ENCODE measurements around the gene KRTAP8-1. TPM values are rescaled to one million over a fixed set of nuclear protein-coding genes. Genes with fewer than 3 reads are reported as not detected.

The KRTAP8-1 gene
- total and polyA plus RNA-seq, 10 of the 15 experiments (the other 5 are each of a cell fraction or from before 2014, with no cell fraction given): not detected

DNA sequence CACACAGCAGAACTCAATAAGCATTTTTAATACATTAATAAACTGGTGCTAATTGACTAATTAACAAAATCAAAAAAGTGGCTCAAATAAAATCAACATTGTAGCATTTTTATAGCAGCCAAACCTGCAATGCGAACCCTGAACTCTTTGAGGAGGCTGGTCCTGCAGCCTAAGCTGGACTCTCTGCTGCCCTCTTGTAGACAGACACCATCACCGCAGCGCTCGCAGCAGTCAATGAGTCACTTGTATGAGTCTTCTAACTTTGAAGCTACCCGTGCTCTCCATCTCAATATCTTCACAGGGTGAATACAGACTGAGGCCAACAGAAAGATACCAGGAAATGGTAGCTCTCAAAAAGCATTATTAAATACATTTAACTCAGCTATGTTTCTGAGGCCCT lies 26.2 kb upstream of the KRTAP8-1 start:
- FAIRE-seq: no peak

More for the DNA sequence above, 26.2 kb upstream of the KRTAP8-1 start:
- TF ChIP-seq KAT2A (conservative IDR thresholded peaks at IDR 0.05; ENCODE audit: control insufficient read depth, low read depth, low read length) (no peak), POU2F2 (IDR thresholded peaks at IDR 0.05; ENCODE audit: borderline replicate concordance, low read depth, low read length) (no peak)
- TF ChIP-seq, protein P1, sequence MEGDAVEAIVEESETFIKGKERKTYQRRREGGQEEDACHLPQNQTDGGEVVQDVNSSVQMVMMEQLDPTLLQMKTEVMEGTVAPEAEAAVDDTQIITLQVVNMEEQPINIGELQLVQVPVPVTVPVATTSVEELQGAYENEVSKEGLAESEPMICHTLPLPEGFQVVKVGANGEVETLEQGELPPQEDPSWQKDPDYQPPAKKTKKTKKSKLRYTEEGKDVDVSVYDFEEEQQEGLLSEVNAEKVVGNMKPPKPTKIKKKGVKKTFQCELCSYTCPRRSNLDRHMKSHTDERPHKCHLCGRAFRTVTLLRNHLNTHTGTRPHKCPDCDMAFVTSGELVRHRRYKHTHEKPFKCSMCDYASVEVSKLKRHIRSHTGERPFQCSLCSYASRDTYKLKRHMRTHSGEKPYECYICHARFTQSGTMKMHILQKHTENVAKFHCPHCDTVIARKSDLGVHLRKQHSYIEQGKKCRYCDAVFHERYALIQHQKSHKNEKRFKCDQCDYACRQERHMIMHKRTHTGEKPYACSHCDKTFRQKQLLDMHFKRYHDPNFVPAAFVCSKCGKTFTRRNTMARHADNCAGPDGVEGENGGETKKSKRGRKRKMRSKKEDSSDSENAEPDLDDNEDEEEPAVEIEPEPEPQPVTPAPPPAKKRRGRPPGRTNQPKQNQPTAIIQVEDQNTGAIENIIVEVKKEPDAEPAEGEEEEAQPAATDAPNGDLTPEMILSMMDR (IDR thresholded peaks at IDR 0.05 in 2 of 3, conservative IDR thresholded peaks at IDR 0.05 in 1 of 3; ENCODE audit: control insufficient read depth in 2 of 3, extremely low read depth in 1 of 3, insufficient read depth in 1 of 3, low read depth in 3 of 3, low read length in 3 of 3): peak; percentile 16 to 46 (median 18); a peak in 3 of 6 replicates
- Histone ChIP-seq H3K4me3 (no peak overlapping the region), H3K9ac (ENCODE audit: control insufficient read depth, insufficient read depth, low read length) (no peak overlapping the region), H3K79me2 (ENCODE audit: control insufficient read depth, insufficient read depth, low read length) (no peaks in the 10 kb centered on the region), H3K36me3 (ENCODE audit: control insufficient read depth in 2 of 2, insufficient read depth in 2 of 2, low read length in 1 of 2) (no peaks in the 10 kb centered on the region), H4K20me1 (ENCODE audit: control insufficient read depth, insufficient read depth) (no peaks in the 10 kb centered on the region), H3K27me3 (replicated peaks in 1 of 2; ENCODE audit: control insufficient read depth in 2 of 2, insufficient read depth in 2 of 2, low read length in 1 of 2) (no peaks in the 10 kb centered on the region), H3K9me3 (replicated peaks; ENCODE audit: control insufficient read depth, insufficient read depth, low read length) (no peaks in the 10 kb centered on the region), H2AFZ (ENCODE audit: control insufficient read depth, low read depth, low read length) (no peak overlapping the region), H3K27ac (ENCODE audit: control insufficient read depth, insufficient read depth) (no peak overlapping the region), H3K4me2 (ENCODE audit: control insufficient read depth, insufficient read depth) (no peak overlapping the region), H3K4me1 (ENCODE audit: control insufficient read depth, insufficient read depth, low read length) (no peaks in the 10 kb centered on the region)
- in situ Hi-C loops (cut with MboI): loop anchor here (5.0 kb wide), 1 partner anchor 243 kb away; no protein-coding TSS in a partner anchor
- DNase-seq (ENCODE audit: low read depth, low spot score) (no peak), ATAC-seq (peak; percentile 50; the same call in 2 of the 3 replicates)
- ChIA-PET POLR2A (no interaction called here), RAD21 (ENCODE audit: unreplicated experiment) (interaction anchor here (0.5 to 1.5 kb wide), 2 partner anchors 333 to 763 kb away, joined by 3 read pairs; no protein-coding TSS in a partner anchor), CTCF (interaction anchor here (1.0 to 1.4 kb wide), 2 partner anchors 9 to 333 kb away, joined by 5 to 6 read pairs; no protein-coding TSS in a partner anchor), SMC1A (ENCODE audit: uncharacterized antibody, unreplicated experiment) (no interaction called here)
- WGBS (ENCODE audit: insufficient coverage, insufficient replicate concordance, low lambda C conversion rate, missing lambda C conversion rate): 52% methylated on average over 5 of the region's 5 CpGs
- intact Hi-C loops (cut with micrococcal nuclease; ENCODE audit: unreplicated experiment): no loop called here
- no TSS peak for BruUV-seq (replicated peaks)
